K562 (cell line): ENCODE results near the gene CACNA1C. TPM values are rescaled to one million over a fixed set of nuclear protein-coding genes. Genes with fewer than 3 reads are reported as not detected.

Experiments used
- ATAC-seq: fragments of 200-7000 bp; cut with Tn5 transposase; 3 replicates; pipeline ENCODE4 v1.9.1; 2020; ENCODE audit warnings: moderate library complexity
- BruUV-seq: library from RNA; stranded (reverse); fragments of 400-500 nt; replicated peaks from 2 replicates; lab custom pipeline; 2021; lab: Mats Ljungman, UMichigan
- CTCF ChIA-PET: fragments of 300-600 bp; formaldehyde crosslinking; extraction: SDS; loops from one replicate; lab custom pipeline; 2021; ENCODE audit warnings: low intra/inter-chr PET ratio; lab: Yijun Ruan, JAX
- POLR2A ChIA-PET: fragments of 300-600, 350-650 bp; sonication (Branson Sonifier 250); formaldehyde crosslinking; extraction: SDS; loops from one replicate; lab custom pipeline; 2021; ENCODE audit warnings: antibody characterized with exemption, inconsistent platforms; lab: Yijun Ruan, JAX
- DNase-seq, 4 experiments: peaks; one replicate each; pipeline versions ENCODE4 v3.0.0 to v3.0.0-alpha.2; 2011 to 2018; ENCODE audit warnings: low spot score in 3 of 4, mixed read lengths in 3 of 4; ENCODE audit errors: extremely low read depth in 1 of 4
- FAIRE-seq: peaks from 2 replicates; lab custom pipeline; 2011; peaks lifted over from hg19 to GRCh38; lab: Jason Lieb, UNC
- H2AFZ ChIP-seq: 2 replicates; pipeline ENCODE4 v1.6.0; 2011; ENCODE audit warnings: low read depth, low read length, control low read depth, inconsistent platforms
- H3K27ac ChIP-seq: fragments of 200-600 bp; 3 replicates; pipeline ENCODE4 v1.8.0; 2011; ENCODE audit warnings: low read depth, mild to moderate bottlenecking, control low read depth, inconsistent platforms, low read length, moderate library complexity, mixed read lengths; ENCODE audit errors: extremely low read depth
- H3K27me3 ChIP-seq, 2 experiments: fragments of 300-600 bp in 1 of 2; 2 replicates in 1 of 2; 3 replicates in 1 of 2; pipeline versions ENCODE4 v1.6.0 to v1.8.0; 2011; ENCODE audit warnings: inconsistent platforms in 2 of 2, low read length in 2 of 2, mild to moderate bottlenecking in 1 of 2, mixed read lengths in 1 of 2, moderate library complexity in 1 of 2; ENCODE audit not compliant: control insufficient read depth in 2 of 2, insufficient read depth in 2 of 2
- H3K36me3 ChIP-seq: fragments of 300-600 bp; 3 replicates; pipeline ENCODE4 v1.8.0; 2011; ENCODE audit warnings: mild to moderate bottlenecking, low read length, inconsistent platforms; ENCODE audit not compliant: control insufficient read depth, insufficient read depth
- H3K4me1 ChIP-seq, 2 experiments: fragments of 200-600 bp in 1 of 2; replicated peaks in 1 of 2; 2 replicates in 1 of 2; 3 replicates in 1 of 2; pipeline versions ENCODE4 v1.5.1 to v1.8.0; 2011; ENCODE audit warnings: inconsistent platforms in 2 of 2, low read length in 2 of 2, mild to moderate bottlenecking in 1 of 2, mixed read lengths in 1 of 2, moderate library complexity in 1 of 2; ENCODE audit not compliant: control insufficient read depth in 2 of 2, insufficient read depth in 2 of 2
- H3K4me2 ChIP-seq: 2 replicates; pipeline ENCODE4 v1.6.1; 2011; ENCODE audit warnings: low read length, control low read depth, inconsistent platforms, mixed read lengths; ENCODE audit not compliant: insufficient read depth
- H3K4me3 ChIP-seq: fragments of 200-600 bp; sonication (generic), shearing (Covaris generic); 2 replicates; pipeline ENCODE4 v1.5.1; 2016; ENCODE audit warnings: control low read depth, inconsistent platforms
- H3K79me2 ChIP-seq: fragments of 200-600 bp; 3 replicates; pipeline ENCODE4 v1.8.0; 2011; ENCODE audit warnings: low read length, inconsistent platforms; ENCODE audit not compliant: control insufficient read depth, insufficient read depth
- H3K9ac ChIP-seq, 2 experiments: 2 replicates each; pipeline versions ENCODE4 v1.6.0 to v1.6.1; 2011; ENCODE audit warnings: low read depth in 2 of 2, low read length in 2 of 2, control low read depth in 1 of 2, inconsistent platforms in 1 of 2, mild to moderate bottlenecking in 1 of 2, mixed read lengths in 1 of 2; ENCODE audit not compliant: insufficient read depth in 1 of 2
- H3K9me1 ChIP-seq: one replicate; pipeline ENCODE4 v1.6.0; 2011; ENCODE audit warnings: inconsistent platforms, mild to moderate bottlenecking, low read length, moderate library complexity; ENCODE audit not compliant: control insufficient read depth, insufficient read depth
- H3K9me3 ChIP-seq: replicated peaks from 2 replicates; pipeline ENCODE4 v1.5.1; 2011; ENCODE audit warnings: low read depth, low read length, inconsistent platforms; ENCODE audit not compliant: control insufficient read depth, insufficient read depth
- H4K20me1 ChIP-seq: replicated peaks from 2 replicates; pipeline ENCODE4 v1.6.1; 2011; ENCODE audit warnings: low read length, inconsistent platforms, mixed read lengths; ENCODE audit not compliant: control insufficient read depth, insufficient read depth
- MTA1 ChIP-seq: fragments of 450-650 bp; IDR thresholded peaks from 2 replicates; pipeline ENCODE4 v1.6.1; 2017; ENCODE audit warnings: borderline replicate concordance
- PHF21A ChIP-seq: fragments of 450-650 bp; IDR thresholded peaks from 2 replicates; pipeline ENCODE4 v1.6.1; 2017; ENCODE audit warnings: low read depth, borderline replicate concordance
- RB1 ChIP-seq: fragments of 450-650 bp; IDR thresholded peaks from 2 replicates; pipeline ENCODE4 v1.6.1; 2017; ENCODE audit warnings: low read depth, mild to moderate bottlenecking
- WHSC1 ChIP-seq: IDR thresholded peaks from one replicate; pipeline ENCODE4 v1.6.1; 2012; ENCODE audit warnings: low read length, control low read depth, inconsistent platforms
- ZNF274 ChIP-seq: IDR thresholded peaks from 2 replicates; pipeline ENCODE4 v1.6.1; 2011; ENCODE audit warnings: low read depth, mild to moderate bottlenecking, low read length, moderate library complexity, borderline replicate concordance
- WGBS: fragments of 100-300 bp; shearing (Covaris generic); methylation state at CpG from one replicate; pipeline ENCODE4 v1.1.6; 2016; ENCODE audit warnings: low coverage, mixed read lengths; ENCODE audit not compliant: insufficient coverage; ENCODE audit errors: missing lambda C conversion rate; 5-methylcytosine and 5-hydroxymethylcytosine counted together
- in situ Hi-C: fragments of 300-500 bp; cut with MboI; formaldehyde crosslinking; loops from 4 replicates; pipeline ENCODE4 v1.15.0; 2018; ENCODE audit warnings: inconsistent platforms, mixed read lengths
- intact Hi-C: fragments of 100-400 bp; cut with micrococcal nuclease; formaldehyde crosslinking; loops from 2 replicates; pipeline ENCODE4 v1.14.2; 2022
- polyA plus RNA-seq, 8 experiments: library from polyadenylated mRNA; depleted of rRNA in 4 of 8; stranded (reverse) in 5 of 8; unstranded in 3 of 8; fragments of >200 nt; fragmentation: Nextera tagmentation in 2 of 8; fragmentation: Illumina TruSeq in 1 of 8; extraction: Ambion mirVana in 2 of 8; extraction: Trizol in 1 of 8; gene quantifications; 2 replicates each; pipeline versions ENCODE4 v1.2.1 to v1.2.3, GENCODE V29; 2011 to 2014; ENCODE audit warnings: inconsistent platforms in 1 of 8, missing spikeins in 1 of 8
- total RNA-seq, 7 experiments: library from RNA; depleted of rRNA in 6 of 7; stranded (reverse); fragments of >200 nt in 6 of 7; fragmentation: Illumina TruSeq in 2 of 7; extraction: Trizol in 2 of 7; gene quantifications; 2 replicates each; pipeline versions ENCODE4 v1.2.1 to v1.2.3, GENCODE V29; 2011 to 2021; ENCODE audit warnings: low replicate concordance in 1 of 7
- TF ChIP-seq, protein P1 (sequence below): IDR thresholded peaks from 2 replicates; pipeline ENCODE4 v1.6.1; 2011; ENCODE audit not compliant: insufficient read length; ENCODE audit errors: extremely low read depth
- TF ChIP-seq, protein P2 (sequence below), 2 experiments: fragments of 450-650 bp in 1 of 2; sonication (generic) in 1 of 2; formaldehyde crosslinking; conservative IDR thresholded peaks; 2 replicates each; pipeline versions ENCODE4 v1.4.0 to v1.8.1; 2020 to 2022; ENCODE audit warnings: mild to moderate bottlenecking in 1 of 2, missing genetic modification reagents in 1 of 2

The CACNA1C gene
- total and polyA plus RNA-seq, 9 of the 15 experiments (the other 6 are each of a cell fraction or from before 2014, with no cell fraction given), result not detected

DNA sequence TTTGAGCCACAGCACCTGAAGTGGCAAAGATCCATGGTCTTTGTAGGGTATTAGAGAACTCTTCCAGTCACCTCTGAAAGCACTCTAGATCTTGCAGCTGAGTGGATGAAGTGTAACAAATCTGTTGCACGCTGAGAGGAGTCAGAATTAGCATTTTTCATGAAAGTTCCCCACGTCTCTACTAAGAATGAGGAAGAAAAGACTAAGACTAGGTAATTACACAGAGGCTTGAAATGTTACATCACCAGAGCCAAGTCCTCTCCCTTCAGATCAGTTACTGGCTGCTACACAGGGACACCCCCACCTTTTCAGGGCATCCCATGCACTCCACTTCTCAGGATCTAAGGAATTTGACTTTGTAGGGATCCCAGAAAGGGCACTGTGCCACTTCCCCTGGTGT lies 643.3 kb downstream of the CACNA1C start:
- no peak for FAIRE-seq
- Histone ChIP-seq H3K9ac (no peak overlapping the region), H3K9me1 (no peaks in the 10 kb centered on the region), H3K4me3 (no peak overlapping the region), H2AFZ (no peak overlapping the region), H3K79me2 (no peaks in the 10 kb centered on the region), H4K20me1 (no peaks in the 10 kb centered on the region), H3K4me2 (no peak overlapping the region), H3K27ac (no peak overlapping the region), H3K9me3 (no peaks in the 10 kb centered on the region), H3K36me3 (no peaks in the 10 kb centered on the region), H3K27me3 (peaks cover 5 to 18% of the 10 kb centered on the region in 2 experiments; a peak in 3 of 5 replicates), H3K4me1 (peaks cover 0 to 7% of the 10 kb centered on the region in 2 experiments; a peak in 2 of 5 replicates)
- no peak for ATAC-seq
- POLR2A ChIA-PET, result no interaction called here
- intact Hi-C loops (no loop called here), in situ Hi-C loops (no loop called here)
- no peak for DNase-seq
- TF ChIP-seq RB1, result no peak
- TF ChIP-seq PHF21A, result no peak
- TF ChIP-seq ZNF274, result no peak
- TF ChIP-seq MTA1, result no peak
- TF ChIP-seq, protein P1, sequence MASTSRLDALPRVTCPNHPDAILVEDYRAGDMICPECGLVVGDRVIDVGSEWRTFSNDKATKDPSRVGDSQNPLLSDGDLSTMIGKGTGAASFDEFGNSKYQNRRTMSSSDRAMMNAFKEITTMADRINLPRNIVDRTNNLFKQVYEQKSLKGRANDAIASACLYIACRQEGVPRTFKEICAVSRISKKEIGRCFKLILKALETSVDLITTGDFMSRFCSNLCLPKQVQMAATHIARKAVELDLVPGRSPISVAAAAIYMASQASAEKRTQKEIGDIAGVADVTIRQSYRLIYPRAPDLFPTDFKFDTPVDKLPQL, result no peak
- TF ChIP-seq WHSC1, result no peak
- TF ChIP-seq, protein P2, sequence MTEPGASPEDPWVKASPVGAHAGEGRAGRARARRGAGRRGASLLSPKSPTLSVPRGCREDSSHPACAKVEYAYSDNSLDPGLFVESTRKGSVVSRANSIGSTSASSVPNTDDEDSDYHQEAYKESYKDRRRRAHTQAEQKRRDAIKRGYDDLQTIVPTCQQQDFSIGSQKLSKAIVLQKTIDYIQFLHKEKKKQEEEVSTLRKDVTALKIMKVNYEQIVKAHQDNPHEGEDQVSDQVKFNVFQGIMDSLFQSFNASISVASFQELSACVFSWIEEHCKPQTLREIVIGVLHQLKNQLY (CRISPR knock-in tag; conservative IDR thresholded peaks at IDR 0.05), result no peak
- CTCF ChIA-PET, result no interaction called here
- WGBS, result 0% methylated on average over 2 of the region's 2 CpGs
- BruUV-seq, result no TSS peak
